ENCODE measurements around the gene TC2N.

GRCh38 chr14:91752961-91753360 lies 114.4 kb downstream of the TC2N start:
- no peak for TF ChIP-seq CTCF (IDR thresholded peaks at IDR 0.05; ENCODE audit: low read length)
- no peak for TF ChIP-seq EZH2 (optimal IDR thresholded peaks at IDR 0.05; ENCODE audit: low read depth, low read length)

Data from MM.1S (cell line).